ENCODE measurements around the gene STAG1.
"Not testable (repeated sequence)": the region's sequence is repeated elsewhere in the genome, so short reads cannot be mapped to it uniquely, and the experiment has no call there.

The STAG1 gene

GRCh38 chr3:136562026-136562425 lies 190.2 kb downstream of the STAG1 start:
- DNase-seq (ENCODE audit: low read depth): no peak
- TF ChIP-seq CTCF (conservative IDR thresholded peaks at IDR 0.05; ENCODE audit: low read depth, low read length): no peak
- no peak overlapping the region for H3K4me3 ChIP-seq (ENCODE audit: low read length)

GRCh38 chr3:136559896-136560295 lies 192.3 kb downstream of the STAG1 start:
- no peak for TF ChIP-seq CTCF (conservative IDR thresholded peaks at IDR 0.05; ENCODE audit: low read depth, low read length)
- no peak overlapping the region for H3K4me3 ChIP-seq (ENCODE audit: low read length)
- peak; percentile 20 for DNase-seq (ENCODE audit: low read depth)

- not testable (repeated sequence) for H3K4me3 ChIP-seq (ENCODE audit: low read length); DNase-seq (ENCODE audit: low read depth)
Measured at GRCh38 chr3:136549461-136549860, 202.7 kb downstream of the STAG1 start.

GRCh38 chr3:136547293-136547692 lies 204.9 kb downstream of the STAG1 start:
- no peak for TF ChIP-seq CTCF (conservative IDR thresholded peaks at IDR 0.05; ENCODE audit: low read depth, low read length)
- no peak for DNase-seq (ENCODE audit: low read depth)

GRCh38 chr3:136546720-136547119 lies 205.5 kb downstream of the STAG1 start:
- H3K4me3 ChIP-seq (ENCODE audit: low read length): no peak overlapping the region
- peak; percentile 32 for TF ChIP-seq CTCF (conservative IDR thresholded peaks at IDR 0.05; ENCODE audit: low read depth, low read length)
- no peak for DNase-seq (ENCODE audit: low read depth)

More at GRCh38 chr3:136547293-136547692, 204.9 kb downstream of the STAG1 start:
- H3K4me3 ChIP-seq (ENCODE audit: low read length): no peak overlapping the region

GRCh38 chr3:136545664-136546268 lies 206.4 kb downstream of the STAG1 start:
- H3K4me3 ChIP-seq (ENCODE audit: low read length): no peak overlapping the region
- peak; percentile 34 for TF ChIP-seq CTCF (conservative IDR thresholded peaks at IDR 0.05; ENCODE audit: low read depth, low read length)
- no peak for DNase-seq (ENCODE audit: low read depth)

- no peak for DNase-seq (ENCODE audit: low read depth)
- no peak for TF ChIP-seq CTCF (conservative IDR thresholded peaks at IDR 0.05; ENCODE audit: low read depth, low read length)
- no peak overlapping the region for H3K4me3 ChIP-seq (ENCODE audit: low read length)
Measured at GRCh38 chr3:136544532-136544931, 207.6 kb downstream of the STAG1 start.

All from retinal pigment epithelial cell (primary cell).